Activated effector memory CD4-positive, alpha-beta T cell treated with anti-CD3 and anti-CD28 coated beads, Interleukin-2, amount 50 U/mL, for 16 hours (primary cell): ENCODE measurements around the gene VPS37B.

ENCODE experiments used
- DNase-seq: peaks from one replicate; pipeline ENCODE4 v3.0.0-alpha.2; 2020

Gene VPS37B

GRCh38 chr12:122880155-122880667 is 15.7 kb downstream of the VPS37B start:
- DNase-seq = no peak

GRCh38 chr12:122878780-122879612 is 16.9 kb downstream of the VPS37B start:
- peak; percentile 58 for DNase-seq

- DNase-seq = no peak
Measured at GRCh38 chr12:122876731-122877130, 19.2 kb downstream of the VPS37B start.

- DNase-seq = peak; percentile 55
Measured at GRCh38 chr12:122876281-122876680, 19.6 kb downstream of the VPS37B start.

GRCh38 chr12:122875590-122876220 is 20.2 kb downstream of the VPS37B start:
- DNase-seq = peak; percentile 66

- DNase-seq = peak; percentile 78
Measured at GRCh38 chr12:122874081-122874480, 21.8 kb downstream of the VPS37B start.

GRCh38 chr12:122873540-122873939 is 22.4 kb downstream of the VPS37B start:
- peak; percentile 59 for DNase-seq

GRCh38 chr12:122872815-122873361 is 23.0 kb downstream of the VPS37B start:
- no peak for DNase-seq

- peak; percentile 83 for DNase-seq
Measured at GRCh38 chr12:122871851-122872780, 23.8 kb downstream of the VPS37B start.

GRCh38 chr12:122870867-122871664 is 24.9 kb downstream of the VPS37B start:
- DNase-seq = peak; percentile 61

GRCh38 chr12:122870163-122870842 is 25.6 kb downstream of the VPS37B start:
- DNase-seq = peak; percentile 53

- DNase-seq = no peak
Measured at GRCh38 chr12:122869207-122869973, 26.5 kb downstream of the VPS37B start.

- peak; percentile 57 for DNase-seq
Measured at GRCh38 chr12:122868471-122869177, 27.3 kb downstream of the VPS37B start.

GRCh38 chr12:122867691-122868461 is 28.0 kb downstream of the VPS37B start:
- peak; percentile 63 for DNase-seq

GRCh38 chr12:122866950-122867607 is 28.8 kb downstream of the VPS37B start:
- DNase-seq = peak; percentile 61

GRCh38 chr12:122866379-122866778 is 29.5 kb downstream of the VPS37B start:
- no peak for DNase-seq

GRCh38 chr12:122865268-122866231 is 30.4 kb downstream of the VPS37B start:
- DNase-seq = no peak
